EH (cell line): ENCODE results near the gene C7orf33.
"Not testable (repeated sequence)": the region's sequence is repeated elsewhere in the genome, so short reads cannot be mapped to it uniquely, and the experiment has no call there.

Source experiments
- DNase-seq: peaks from one replicate; pipeline ENCODE4 v3.0.0-alpha.2; 2015; ENCODE audit warnings: low read depth

The C7orf33 gene

DNA sequence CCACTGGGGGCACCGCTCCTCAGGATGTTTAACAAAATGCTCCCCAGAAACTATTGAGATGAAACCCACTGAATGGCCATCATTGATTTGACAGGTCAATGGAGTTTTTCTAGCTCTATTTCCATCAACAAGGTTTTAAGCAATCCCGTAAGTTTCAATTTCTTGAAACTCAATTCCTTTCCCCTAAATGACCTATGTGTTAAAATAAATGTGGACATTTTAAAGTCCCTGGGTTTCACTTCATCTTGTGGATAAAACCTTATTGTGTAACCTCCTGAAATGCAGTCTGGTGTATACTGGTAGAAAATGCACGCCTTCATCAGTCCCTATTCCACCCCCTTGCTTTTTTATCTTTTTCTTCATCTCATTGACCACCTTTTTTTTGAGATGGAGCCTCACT is 8.9 kb upstream of the C7orf33 start:
- DNase-seq: no peak

- no peak for DNase-seq
Observed at GRCh38 chr7:148584154-148584827, 6.3 kb upstream of the C7orf33 start.

DNA sequence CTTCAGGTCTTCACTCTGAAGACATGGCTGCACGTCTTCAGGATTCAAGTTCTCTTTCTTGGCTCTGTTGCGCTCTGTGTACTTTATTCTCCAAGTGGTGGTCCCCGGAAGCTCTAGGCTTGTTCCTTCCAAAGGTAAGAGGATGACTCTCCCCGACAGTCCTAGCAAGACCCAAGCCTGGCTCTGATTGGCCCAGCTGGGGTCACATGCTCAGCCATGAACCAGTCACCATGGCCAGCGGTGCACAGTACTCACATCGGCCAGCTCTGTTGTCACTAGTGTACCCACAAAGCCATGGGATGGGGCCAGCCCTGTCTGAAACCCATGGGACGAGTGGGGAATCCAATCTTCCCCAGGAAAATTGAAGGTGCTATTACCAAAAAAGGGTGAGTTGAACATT is 5.2 kb upstream of the C7orf33 start:
- no peak for DNase-seq

DNA sequence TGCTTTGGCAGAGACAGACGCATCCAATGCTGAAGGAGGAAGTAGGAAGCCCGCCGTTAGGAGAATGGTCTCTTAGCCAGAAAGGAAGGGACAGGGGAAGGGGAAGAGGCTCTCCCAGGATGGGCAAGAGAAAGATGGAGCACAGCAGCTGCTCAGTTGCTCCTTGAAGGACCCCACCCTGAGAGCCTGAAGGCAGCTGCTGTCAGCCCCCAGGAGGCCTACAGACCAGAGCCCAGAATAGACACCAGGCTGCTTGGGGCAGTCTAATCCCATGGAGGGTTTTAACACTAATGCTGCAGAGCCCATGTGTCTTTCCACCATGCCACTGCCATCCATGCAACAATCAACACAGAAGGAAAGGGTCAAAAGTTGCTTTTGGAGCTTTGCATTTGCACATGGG is 3.5 kb upstream of the C7orf33 start:
- no peak for DNase-seq

DNA sequence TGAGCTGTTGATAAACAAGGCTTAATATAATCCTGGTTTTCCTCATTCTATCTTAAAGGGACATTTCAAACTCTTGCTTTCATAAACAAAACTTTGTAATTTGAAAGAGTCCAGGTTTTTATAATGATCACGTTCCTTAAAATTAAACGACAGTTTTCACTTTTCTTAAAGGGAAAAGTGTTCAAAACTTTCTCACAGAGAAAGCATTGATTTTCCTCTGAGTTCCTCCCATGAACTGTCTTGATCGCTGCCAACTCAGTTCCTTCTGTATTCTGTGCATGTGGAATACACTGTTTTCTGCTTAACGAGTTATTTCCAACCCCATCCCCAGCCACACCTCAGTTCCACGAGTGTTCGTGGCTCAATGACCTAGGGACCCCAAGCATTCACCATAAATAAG is 2.4 kb upstream of the C7orf33 start:
- DNase-seq: no peak

- no peak for DNase-seq
Observed at GRCh38 chr7:148588670-148589131, 1.9 kb upstream of the C7orf33 start.

DNA sequence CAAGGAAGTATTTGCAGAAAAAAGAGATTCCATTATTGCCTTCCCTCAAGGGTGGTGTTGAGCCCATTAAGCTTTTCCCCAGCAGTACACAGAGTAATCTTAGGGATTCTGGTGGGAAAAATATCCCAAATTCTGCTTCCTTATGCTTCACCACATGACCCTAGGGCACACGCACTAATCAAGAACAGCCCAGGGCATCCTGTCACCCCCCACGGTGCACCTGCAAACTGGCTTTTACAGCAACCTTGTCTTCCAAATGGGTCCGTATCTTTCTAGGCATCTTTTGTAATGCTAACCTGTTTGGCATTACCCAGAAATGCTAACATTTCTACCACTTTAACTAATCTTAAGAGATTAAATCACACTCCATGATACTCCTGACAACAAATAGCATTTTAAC is 926 bp upstream of the C7orf33 start:
- DNase-seq: no peak

DNA sequence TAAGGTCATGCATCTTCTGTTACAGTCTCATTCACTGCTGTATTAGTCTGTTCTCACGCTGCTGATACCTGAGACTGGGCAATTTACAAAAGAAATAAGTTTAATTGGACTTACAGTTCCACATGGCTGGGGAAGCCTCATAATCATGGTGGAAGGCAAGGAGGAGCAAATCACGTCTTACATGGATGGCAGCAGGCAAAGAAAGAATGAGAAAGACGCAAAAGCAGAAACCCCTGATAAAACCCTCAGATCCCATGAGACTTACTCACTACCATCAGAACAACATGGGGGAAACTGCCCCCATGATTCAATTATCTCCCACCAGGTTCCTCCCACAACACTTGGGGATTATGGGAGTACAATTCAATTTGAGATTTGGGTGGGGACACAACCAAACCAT is 5.8 kb downstream of the C7orf33 start:
- DNase-seq: not testable (repeated sequence)

DNA sequence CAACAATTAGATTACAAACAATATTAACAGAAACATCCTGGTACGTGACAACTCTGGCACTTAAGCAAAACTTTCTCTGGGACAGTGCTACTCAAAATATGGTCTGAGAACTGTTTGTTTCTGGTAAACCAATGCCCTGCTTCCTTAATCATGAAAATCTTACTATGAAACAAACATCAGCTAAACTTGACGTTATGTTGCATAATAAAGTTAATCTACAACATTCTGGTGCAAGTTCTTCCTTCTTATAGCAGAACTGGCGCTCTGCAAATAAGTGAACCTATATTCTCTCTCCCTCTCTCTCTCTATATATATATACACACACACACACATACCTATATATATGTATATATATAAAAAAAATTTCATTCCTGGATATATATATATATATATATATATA is 7.8 kb downstream of the C7orf33 start:
- no peak for DNase-seq

- DNase-seq: no peak
Observed at GRCh38 chr7:148605350-148605749, 14.8 kb downstream of the C7orf33 start.

DNA sequence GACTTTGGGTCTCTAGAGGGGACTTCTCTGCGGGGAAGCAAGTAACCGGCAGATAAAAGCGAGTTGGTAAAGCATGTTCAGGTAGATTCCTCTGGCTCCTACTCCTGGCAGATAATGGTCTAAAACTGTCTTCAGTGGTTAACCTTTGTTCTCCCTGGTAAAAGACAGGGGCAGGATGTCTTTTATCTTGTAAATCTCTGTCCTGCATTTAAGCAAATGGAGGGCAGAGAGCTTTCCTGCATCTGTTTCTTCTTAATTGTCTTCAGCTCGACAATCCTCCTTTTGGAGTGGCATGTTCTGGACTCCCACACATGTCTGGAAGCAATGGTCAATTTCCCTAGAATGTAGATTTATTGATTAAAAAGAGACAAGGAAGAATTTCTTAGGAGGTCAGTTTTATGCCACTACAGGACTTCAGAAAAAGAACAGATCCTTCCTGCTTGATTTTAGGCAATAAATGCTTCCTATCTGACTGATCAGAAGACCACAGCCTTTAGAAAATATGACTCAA is 16.6 kb downstream of the C7orf33 start:
- DNase-seq: no peak

DNA sequence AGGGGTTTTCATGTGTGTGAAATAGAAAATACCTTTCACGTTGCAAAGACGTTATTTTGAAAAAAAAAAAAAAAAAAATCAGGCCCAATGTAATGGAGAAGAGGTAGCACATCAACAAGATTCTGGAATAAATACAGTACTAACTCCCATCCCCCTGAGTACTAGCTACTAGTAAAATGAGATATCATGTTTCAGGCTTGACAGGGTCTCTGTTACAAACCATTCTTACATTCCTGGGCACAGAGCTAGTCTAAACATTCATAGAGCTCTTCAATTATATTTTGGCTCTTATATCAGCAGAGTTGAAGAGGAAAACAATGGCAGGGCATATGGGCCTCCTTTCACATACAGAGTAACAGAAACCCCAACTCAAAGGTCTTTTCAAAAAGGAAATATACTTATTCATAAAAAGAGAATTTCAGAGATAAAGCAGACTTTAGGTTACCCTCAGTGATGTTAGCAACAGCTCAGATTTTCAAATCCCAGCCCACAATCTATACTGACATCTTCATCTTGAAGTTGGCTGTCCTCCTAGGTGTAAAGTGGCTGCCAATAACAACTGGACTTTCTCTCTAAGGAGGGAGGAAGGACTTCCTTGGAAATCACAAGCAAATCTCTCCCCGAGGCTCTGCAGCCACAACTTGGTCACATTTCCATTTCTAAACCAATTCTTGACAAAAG is 18.6 kb downstream of the C7orf33 start:
- DNase-seq: no peak

DNA sequence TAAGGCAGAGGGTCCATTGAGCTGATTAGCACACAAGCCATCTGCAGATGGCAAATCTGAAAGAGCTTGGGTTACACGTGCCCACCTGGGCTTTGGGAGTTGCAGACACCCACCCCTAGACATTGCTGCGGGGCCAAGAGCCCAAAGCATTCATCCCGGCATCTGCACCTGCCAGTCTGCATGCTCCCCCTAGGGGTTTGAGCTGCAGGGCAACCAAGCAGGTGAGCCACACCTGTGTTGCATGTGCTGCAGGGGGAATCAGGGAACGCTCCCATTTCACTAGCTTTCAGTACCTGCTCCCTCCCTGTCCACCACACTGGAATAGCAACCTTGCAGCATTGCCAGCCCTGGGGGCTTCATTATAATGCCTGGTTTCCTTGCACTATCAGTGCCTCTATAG is 21.1 kb downstream of the C7orf33 start:
- no peak for DNase-seq

GRCh38 chr7:148615085-148615730 is 24.6 kb downstream of the C7orf33 start:
- DNase-seq: no peak

GRCh38 chr7:148620749-148621359 is 30.3 kb downstream of the C7orf33 start:
- DNase-seq: no peak

- DNase-seq: no peak
Observed at GRCh38 chr7:148621563-148621962, 31.0 kb downstream of the C7orf33 start.

DNA sequence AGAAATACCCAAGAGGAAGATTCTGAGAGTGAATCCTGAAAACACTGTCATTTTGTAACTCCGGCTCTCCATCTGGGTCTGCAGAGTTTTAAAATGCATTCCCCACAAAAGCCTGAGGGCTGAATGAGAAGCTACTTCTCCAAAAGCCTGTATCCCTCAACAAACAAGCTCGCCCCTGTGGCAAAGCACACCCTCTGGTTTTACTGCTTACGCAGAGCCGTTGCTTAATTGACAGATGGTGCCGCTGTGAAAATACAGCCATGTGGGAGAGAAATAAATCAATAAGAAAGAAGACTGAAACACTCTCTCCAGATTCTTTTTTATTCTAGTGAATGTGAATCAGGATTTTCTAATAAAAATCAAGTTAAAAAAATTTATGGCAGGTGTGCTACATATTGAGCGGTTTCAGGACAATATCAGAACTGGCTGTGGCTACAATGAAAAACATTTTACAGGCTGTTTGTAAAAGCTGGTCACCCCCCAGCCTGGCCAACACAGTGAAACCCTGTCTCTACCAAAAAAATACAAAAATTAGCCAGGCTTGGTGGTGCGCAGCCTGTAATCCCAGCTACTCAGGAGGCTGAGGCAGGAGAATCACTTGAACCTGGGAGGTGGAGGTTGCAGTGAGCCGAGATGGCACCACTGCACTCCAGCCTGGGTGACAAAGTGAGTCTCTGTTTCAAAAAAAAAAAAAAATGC is 32.5 kb downstream of the C7orf33 start:
- DNase-seq: no peak

- peak; percentile 56 for DNase-seq
Observed at GRCh38 chr7:148623586-148624282, 33.2 kb downstream of the C7orf33 start.

GRCh38 chr7:148624735-148625134 is 34.2 kb downstream of the C7orf33 start:
- DNase-seq: no peak

DNA sequence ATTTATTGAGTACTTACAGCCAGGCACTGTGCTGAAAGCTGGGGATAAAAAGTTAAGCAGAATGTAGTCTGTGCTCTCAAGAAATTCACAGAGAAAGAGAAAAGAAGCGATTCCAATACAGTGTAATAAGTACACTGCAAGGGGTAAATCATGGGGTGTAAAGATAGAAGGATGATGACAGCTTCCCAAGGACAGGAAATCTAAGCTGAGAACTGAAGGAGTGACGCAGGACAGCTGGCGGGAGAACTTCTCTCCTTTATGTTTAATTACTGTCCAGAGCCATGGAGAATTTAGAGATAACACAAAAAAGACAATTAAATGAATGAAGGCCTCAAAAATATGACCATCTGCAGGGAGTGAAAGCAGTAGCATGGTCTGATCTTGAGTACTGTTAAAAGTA is 34.8 kb downstream of the C7orf33 start:
- no peak for DNase-seq

DNA sequence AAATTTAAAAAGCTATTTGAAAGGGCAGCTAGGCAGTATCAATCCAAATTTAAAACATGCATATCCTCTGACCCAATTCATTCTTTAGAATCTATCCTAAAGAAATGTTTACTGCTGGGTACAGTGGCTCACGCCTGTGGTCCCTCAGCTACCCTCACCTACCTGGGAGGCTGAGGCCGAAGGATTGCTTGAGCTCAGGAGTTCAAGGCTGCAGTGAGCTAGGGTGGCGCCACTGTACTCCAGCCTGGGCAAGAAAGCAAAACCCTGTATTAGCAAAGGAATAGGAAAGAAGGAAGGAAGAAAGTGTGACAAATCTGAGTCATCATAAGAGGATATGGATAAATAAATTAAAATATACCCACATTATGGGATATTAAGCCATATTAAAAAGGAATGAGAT is 36.3 kb downstream of the C7orf33 start:
- DNase-seq: no peak
